ENCODE results near the gene PFN1.

GRCh38 chr17:4949321-4950074 lies 1.2 kb upstream of the PFN1 start:
- TF ChIP-seq, protein P1, sequence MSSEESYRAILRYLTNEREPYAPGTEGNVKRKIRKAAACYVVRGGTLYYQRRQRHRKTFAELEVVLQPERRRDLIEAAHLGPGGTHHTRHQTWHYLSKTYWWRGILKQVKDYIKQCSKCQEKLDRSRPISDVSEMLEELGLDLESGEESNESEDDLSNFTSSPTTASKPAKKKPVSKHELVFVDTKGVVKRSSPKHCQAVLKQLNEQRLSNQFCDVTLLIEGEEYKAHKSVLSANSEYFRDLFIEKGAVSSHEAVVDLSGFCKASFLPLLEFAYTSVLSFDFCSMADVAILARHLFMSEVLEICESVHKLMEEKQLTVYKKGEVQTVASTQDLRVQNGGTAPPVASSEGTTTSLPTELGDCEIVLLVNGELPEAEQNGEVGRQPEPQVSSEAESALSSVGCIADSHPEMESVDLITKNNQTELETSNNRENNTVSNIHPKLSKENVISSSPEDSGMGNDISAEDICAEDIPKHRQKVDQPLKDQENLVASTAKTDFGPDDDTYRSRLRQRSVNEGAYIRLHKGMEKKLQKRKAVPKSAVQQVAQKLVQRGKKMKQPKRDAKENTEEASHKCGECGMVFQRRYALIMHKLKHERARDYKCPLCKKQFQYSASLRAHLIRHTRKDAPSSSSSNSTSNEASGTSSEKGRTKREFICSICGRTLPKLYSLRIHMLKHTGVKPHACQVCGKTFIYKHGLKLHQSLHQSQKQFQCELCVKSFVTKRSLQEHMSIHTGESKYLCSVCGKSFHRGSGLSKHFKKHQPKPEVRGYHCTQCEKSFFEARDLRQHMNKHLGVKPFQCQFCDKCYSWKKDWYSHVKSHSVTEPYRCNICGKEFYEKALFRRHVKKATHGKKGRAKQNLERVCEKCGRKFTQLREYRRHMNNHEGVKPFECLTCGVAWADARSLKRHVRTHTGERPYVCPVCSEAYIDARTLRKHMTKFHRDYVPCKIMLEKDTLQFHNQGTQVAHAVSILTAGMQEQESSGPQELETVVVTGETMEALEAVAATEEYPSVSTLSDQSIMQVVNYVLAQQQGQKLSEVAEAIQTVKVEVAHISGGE (CRISPR knock-in tag; IDR thresholded peaks at IDR 0.05) = no peak
- TF ChIP-seq CBX3 (IDR thresholded peaks at IDR 0.05; ENCODE audit: borderline replicate concordance, low read depth) (no peak), CREB1 (IDR thresholded peaks at IDR 0.05; ENCODE audit: low read depth) (no peak), BRCA1 (IDR thresholded peaks at IDR 0.05; ENCODE audit: low read depth, low read length) (no peak), USF2 (IDR thresholded peaks at IDR 0.05; ENCODE audit: borderline replicate concordance, low read depth, low read length) (no peak), CTCF (IDR thresholded peaks at IDR 0.05 in 2 of 3, conservative IDR thresholded peaks at IDR 0.05 in 1 of 3; ENCODE audit: control insufficient read depth in 2 of 3, extremely low read depth in 1 of 3, insufficient read depth in 1 of 3, low read depth in 3 of 3, low read length in 3 of 3) (no peak), YY1 (IDR thresholded peaks at IDR 0.05; ENCODE audit: low read depth, low read length) (peak; percentile 40), ATF3 (IDR thresholded peaks at IDR 0.05; ENCODE audit: borderline replicate concordance, extremely low read depth, low read depth, low read length) (no peak), EP300 (IDR thresholded peaks at IDR 0.05; ENCODE audit: borderline replicate concordance in 1 of 2, control insufficient read depth in 1 of 2, low read depth in 2 of 2, low read length in 2 of 2) (0 out of 4 replicates have a peak, but pooled peaks of 1 of the 2 experiments have one; percentile 33), TAF1 (IDR thresholded peaks at IDR 0.05; ENCODE audit: borderline replicate concordance, low read depth, low read length) (peak; percentile 83)

Measured in GM12878 (cell line).